ENCODE data around the gene ZNF705A. TPM values are rescaled to one million over a fixed set of nuclear protein-coding genes. Genes with fewer than 3 reads are reported as not detected.
A peak's percentile ranks its signal among the peaks of the same experiment; 100 is the strongest.

ZNF705A gene
- total and polyA plus RNA-seq, 2 experiments from 2014 or later = not detected

- no peak for TF ChIP-seq ETS1 (IDR thresholded peaks at IDR 0.05)
These were observed 399 bp upstream of the ZNF705A start (continued) for GRCh38 chr12:8156416-8156815.

GRCh38 chr12:8157484-8158198, 826 bp downstream of the ZNF705A start:
- Mint-ChIP-seq H3K36me3 (ENCODE audit: low read depth) (no peaks in the 10 kb centered on the region), H3K27me3 (ENCODE audit: insufficient read depth, low read depth, poor library complexity) (peaks cover 2% of the 10 kb centered on the region), H3K9me3 (no peaks in the 10 kb centered on the region), H3K4me1 (peaks cover 13% of the 10 kb centered on the region), H3K4me3 (no peak overlapping the region), H3K27ac (no peak overlapping the region)
- H3K9me2 ChIP-seq (ENCODE audit: insufficient read depth) = no peaks in the 10 kb centered on the region
- ATAC-seq (peak; percentile 48), DNase-seq (ENCODE audit: low spot score) (no peak)
- H2AFZ ChIP-seq = no peak overlapping the region
- H3F3A ChIP-seq (replicated peaks; ENCODE audit: low read depth) = no peaks in the 10 kb centered on the region
- no peaks in the 10 kb centered on the region for H3K79me2 ChIP-seq (replicated peaks; ENCODE audit: insufficient read depth)
- peaks cover 12% of the 10 kb centered on the region; the same call in 1 of the 2 replicates for H3K4me1 ChIP-seq (ENCODE audit: insufficient read depth)
- no peaks in the 10 kb centered on the region for H4K20me1 ChIP-seq (replicated peaks; ENCODE audit: insufficient read depth)
- no peak overlapping the region for H3K4me2 ChIP-seq
- H3K4me3 ChIP-seq = no peak overlapping the region
- H3K27me3 ChIP-seq (ENCODE audit: insufficient read depth) = no peaks in the 10 kb centered on the region
- no peaks in the 10 kb centered on the region for H3K36me3 ChIP-seq (ENCODE audit: insufficient read depth)
- no peak overlapping the region for H3K27ac ChIP-seq (ENCODE audit: low read depth)
- no peak for TF ChIP-seq ZNF114 (CRISPR knock-in tag; IDR thresholded peaks at IDR 0.05)
- no peak for TF ChIP-seq POLR2AphosphoS5 (IDR thresholded peaks at IDR 0.05; ENCODE audit: low read depth)
- no peak for TF ChIP-seq CREB1 (CRISPR knock-in tag; IDR thresholded peaks at IDR 0.05; ENCODE audit: low read depth)
- TF ChIP-seq ETS1 (IDR thresholded peaks at IDR 0.05) = no peak
- TF ChIP-seq ZNF331 (CRISPR knock-in tag; IDR thresholded peaks at IDR 0.05; ENCODE audit: low read depth) = no peak
- TF ChIP-seq NANOG (IDR thresholded peaks at IDR 0.05; ENCODE audit: borderline replicate concordance) = no peak
- no peak for TF ChIP-seq ZNF462 (CRISPR knock-in tag; IDR thresholded peaks at IDR 0.05)
- TF ChIP-seq EZH2phosphoT487 (IDR thresholded peaks at IDR 0.05; ENCODE audit: unreplicated experiment) = no peak
- no peak for TF ChIP-seq EZH2 (IDR thresholded peaks at IDR 0.05; ENCODE audit: low read depth, unreplicated experiment)
- TF ChIP-seq CTCF (conservative IDR thresholded peaks at IDR 0.05; ENCODE audit: low read depth in 2 of 2) = no peak
- TF ChIP-seq STAT1 (IDR thresholded peaks at IDR 0.05; ENCODE audit: unreplicated experiment) = no peak
- no peak for TF ChIP-seq JUNB (IDR thresholded peaks at IDR 0.05; ENCODE audit: unreplicated experiment)
